A673 (cell line): ENCODE data around the gene LRTM1. TPM values are rescaled to one million over a fixed set of nuclear protein-coding genes. Genes with fewer than 3 reads are reported as not detected.

ENCODE experiments used
- BruUV-seq: library from RNA; stranded (reverse); fragments of 400-500 nt; replicated peaks from 2 replicates; lab custom pipeline; 2021; lab: Mats Ljungman, UMichigan
- CTCF ChIA-PET: fragments of 300-600 bp; sonication (Branson Sonifier 250); formaldehyde crosslinking; loops from one replicate; lab custom pipeline; 2022; ENCODE audit warnings: antibody characterized with exemption; lab: Charles Lee
- POLR2A ChIA-PET: fragments of 300-600 bp; sonication (Branson Sonifier 250); formaldehyde crosslinking; loops from one replicate; lab custom pipeline; 2022; ENCODE audit warnings: antibody characterized with exemption; ENCODE audit not compliant: low non-redundant PET; lab: Charles Lee
- DNase-seq: peaks from one replicate; pipeline ENCODE4 v3.0.0-alpha.2; 2015; ENCODE audit warnings: low spot score
- H3K27ac ChIP-seq: fragments of 200-600 bp; sonication (generic); 2 replicates; pipeline ENCODE4 v1.5.1; 2016; ENCODE audit warnings: mixed run types, low read depth, mild to moderate bottlenecking, mixed read lengths, antibody characterized with exemption, low read length; ENCODE audit not compliant: poor library complexity, severe bottlenecking
- H3K27me3 ChIP-seq: fragments of 200-600 bp; sonication (generic); replicated peaks from 2 replicates; pipeline ENCODE4 v1.6.1; 2017; ENCODE audit warnings: mixed run types, low read depth, mild to moderate bottlenecking, mixed read lengths, antibody characterized with exemption, low read length; ENCODE audit not compliant: insufficient read depth, poor library complexity
- H3K36me3 ChIP-seq: fragments of 200-600 bp; sonication (generic); 2 replicates; pipeline ENCODE4 v1.6.1; 2016; ENCODE audit warnings: mixed run types, mild to moderate bottlenecking, mixed read lengths, antibody characterized with exemption, low read length; ENCODE audit not compliant: insufficient read depth, poor library complexity, severe bottlenecking
- H3K4me1 ChIP-seq: fragments of 200-600 bp; sonication (generic); 2 replicates; pipeline ENCODE4 v1.6.1; 2017; ENCODE audit warnings: mixed run types, mild to moderate bottlenecking, mixed read lengths, antibody characterized with exemption, low read length; ENCODE audit not compliant: insufficient read depth, poor library complexity, severe bottlenecking
- H3K4me3 ChIP-seq: fragments of 200-600 bp; sonication (generic); 2 replicates; pipeline ENCODE4 v1.5.1; 2016; ENCODE audit warnings: low read depth, mixed run types, mild to moderate bottlenecking, mixed read lengths, low read length; ENCODE audit not compliant: poor library complexity, severe bottlenecking
- H3K9me3 ChIP-seq: fragments of 200-600 bp; sonication (generic); 2 replicates; pipeline ENCODE4 v1.6.1; 2016; ENCODE audit warnings: mixed run types, low read depth, mild to moderate bottlenecking, mixed read lengths, antibody characterized with exemption, low read length; ENCODE audit not compliant: poor library complexity, severe bottlenecking
- EZH2 ChIP-seq: fragments of 200-600 bp; sonication (generic); IDR thresholded peaks from 2 replicates; pipeline ENCODE4 v1.6.1; 2017; ENCODE audit warnings: borderline replicate concordance, low read depth, mild to moderate bottlenecking, mixed read lengths, antibody characterized with exemption, low read length; ENCODE audit not compliant: poor library complexity, severe bottlenecking
- intact Hi-C: fragments of 100-400 bp; cut with micrococcal nuclease; formaldehyde crosslinking; loops from one replicate; pipeline ENCODE4 v1.10.0; 2022; ENCODE audit not compliant: unreplicated experiment
- total RNA-seq: library from RNA; stranded (reverse); gene quantifications from 2 replicates; pipeline ENCODE4 v1.2.3, GENCODE V29; 2021
- TF ChIP-seq, protein P1 (sequence below): fragments of 300-800, 200-600 bp; sonication (generic); conservative IDR thresholded peaks from 2 replicates; pipeline ENCODE4 v1.5.1; 2017; ENCODE audit warnings: low read depth, mild to moderate bottlenecking, antibody characterized with exemption, low read length, moderate library complexity, mixed read lengths

The LRTM1 gene
- total RNA-seq, 1 experiment from 2014 or later, result not detected

GRCh38 chr3:54936561-54936960 is 8.7 kb upstream of the LRTM1 start:
- intact Hi-C loops, result no loop called here
- no peak overlapping the region for H3K4me3 ChIP-seq
- no peaks in the 10 kb centered on the region for H3K27me3 ChIP-seq
- POLR2A ChIA-PET, result no interaction called here
- no peaks in the 10 kb centered on the region for H3K9me3 ChIP-seq
- TF ChIP-seq, protein P1, sequence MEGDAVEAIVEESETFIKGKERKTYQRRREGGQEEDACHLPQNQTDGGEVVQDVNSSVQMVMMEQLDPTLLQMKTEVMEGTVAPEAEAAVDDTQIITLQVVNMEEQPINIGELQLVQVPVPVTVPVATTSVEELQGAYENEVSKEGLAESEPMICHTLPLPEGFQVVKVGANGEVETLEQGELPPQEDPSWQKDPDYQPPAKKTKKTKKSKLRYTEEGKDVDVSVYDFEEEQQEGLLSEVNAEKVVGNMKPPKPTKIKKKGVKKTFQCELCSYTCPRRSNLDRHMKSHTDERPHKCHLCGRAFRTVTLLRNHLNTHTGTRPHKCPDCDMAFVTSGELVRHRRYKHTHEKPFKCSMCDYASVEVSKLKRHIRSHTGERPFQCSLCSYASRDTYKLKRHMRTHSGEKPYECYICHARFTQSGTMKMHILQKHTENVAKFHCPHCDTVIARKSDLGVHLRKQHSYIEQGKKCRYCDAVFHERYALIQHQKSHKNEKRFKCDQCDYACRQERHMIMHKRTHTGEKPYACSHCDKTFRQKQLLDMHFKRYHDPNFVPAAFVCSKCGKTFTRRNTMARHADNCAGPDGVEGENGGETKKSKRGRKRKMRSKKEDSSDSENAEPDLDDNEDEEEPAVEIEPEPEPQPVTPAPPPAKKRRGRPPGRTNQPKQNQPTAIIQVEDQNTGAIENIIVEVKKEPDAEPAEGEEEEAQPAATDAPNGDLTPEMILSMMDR, result no peak
- no peak for TF ChIP-seq EZH2
- H3K27ac ChIP-seq, result no peak overlapping the region
- DNase-seq, result no peak
- CTCF ChIA-PET, result no interaction called here
- H3K36me3 ChIP-seq, result no peaks in the 10 kb centered on the region
- no TSS peak for BruUV-seq
- H3K4me1 ChIP-seq, result no peaks in the 10 kb centered on the region

DNA sequence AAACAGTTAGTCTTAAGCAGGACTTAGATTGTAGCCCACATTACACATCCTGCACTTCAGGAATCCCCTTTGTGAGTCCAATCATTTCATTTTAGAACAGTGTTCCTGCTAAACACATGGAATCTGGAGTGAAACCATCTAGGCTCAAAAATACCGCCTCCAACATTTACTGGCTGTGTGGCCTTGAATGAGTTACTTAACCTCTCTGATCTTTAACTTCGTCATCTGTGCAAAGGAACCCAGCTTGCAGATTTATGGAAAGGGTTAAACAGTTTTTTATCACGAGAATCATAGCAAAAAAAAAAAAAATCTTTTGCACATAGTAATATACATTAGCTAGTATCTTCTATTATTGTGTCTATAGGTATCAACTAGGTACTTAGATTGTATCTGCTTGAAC is 8.0 kb upstream of the LRTM1 start:
- no TSS peak for BruUV-seq
- POLR2A ChIA-PET, result no interaction called here
- H3K36me3 ChIP-seq, result no peaks in the 10 kb centered on the region
- no peaks in the 10 kb centered on the region for H3K4me1 ChIP-seq
- no peaks in the 10 kb centered on the region for H3K9me3 ChIP-seq
- CTCF ChIA-PET, result no interaction called here
- H3K27ac ChIP-seq, result no peak overlapping the region
- no peaks in the 10 kb centered on the region for H3K27me3 ChIP-seq
- DNase-seq, result no peak
- intact Hi-C loops, result no loop called here
- H3K4me3 ChIP-seq, result no peak overlapping the region
- TF ChIP-seq, protein P1, result no peak
- TF ChIP-seq EZH2, result no peak

GRCh38 chr3:54932606-54933005 is 4.7 kb upstream of the LRTM1 start:
- no TSS peak for BruUV-seq
- no peak overlapping the region for H3K4me3 ChIP-seq
- TF ChIP-seq EZH2, result no peak
- TF ChIP-seq, protein P1, result no peak
- H3K27me3 ChIP-seq, result no peaks in the 10 kb centered on the region
- ChIA-PET CTCF (no interaction called here), POLR2A (no interaction called here)
- no peak for DNase-seq
- no peaks in the 10 kb centered on the region for H3K4me1 ChIP-seq
- no peaks in the 10 kb centered on the region for H3K36me3 ChIP-seq
- intact Hi-C loops, result no loop called here
- H3K27ac ChIP-seq, result no peak overlapping the region
- H3K9me3 ChIP-seq, result no peaks in the 10 kb centered on the region
